ENCODE results near the gene BPIFB4. TPM values are rescaled to one million over a fixed set of nuclear protein-coding genes. Genes with fewer than 3 reads are reported as not detected.

Gene BPIFB4
- total and polyA plus RNA-seq, 2 experiments from 2014 or later, result not detected

DNA sequence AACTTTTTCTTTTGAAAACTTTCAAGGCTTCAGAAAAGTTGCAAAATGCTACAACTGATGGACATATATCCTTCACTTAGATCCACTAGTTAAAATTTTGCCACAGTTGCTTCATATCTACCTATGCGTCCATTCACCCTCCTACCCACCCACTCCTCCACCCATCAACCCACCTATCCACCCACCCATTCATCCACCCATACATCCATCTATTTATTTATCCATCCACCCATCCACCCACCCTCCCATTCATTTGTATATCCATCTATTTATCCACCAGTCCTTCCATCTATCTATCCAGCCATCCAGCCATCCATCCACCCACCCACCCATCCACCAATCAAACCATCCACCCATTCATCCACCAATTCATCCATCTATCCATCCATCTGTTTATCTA, 13.6 kb downstream of the BPIFB4 start (continued):
- TF ChIP-seq, protein P1, sequence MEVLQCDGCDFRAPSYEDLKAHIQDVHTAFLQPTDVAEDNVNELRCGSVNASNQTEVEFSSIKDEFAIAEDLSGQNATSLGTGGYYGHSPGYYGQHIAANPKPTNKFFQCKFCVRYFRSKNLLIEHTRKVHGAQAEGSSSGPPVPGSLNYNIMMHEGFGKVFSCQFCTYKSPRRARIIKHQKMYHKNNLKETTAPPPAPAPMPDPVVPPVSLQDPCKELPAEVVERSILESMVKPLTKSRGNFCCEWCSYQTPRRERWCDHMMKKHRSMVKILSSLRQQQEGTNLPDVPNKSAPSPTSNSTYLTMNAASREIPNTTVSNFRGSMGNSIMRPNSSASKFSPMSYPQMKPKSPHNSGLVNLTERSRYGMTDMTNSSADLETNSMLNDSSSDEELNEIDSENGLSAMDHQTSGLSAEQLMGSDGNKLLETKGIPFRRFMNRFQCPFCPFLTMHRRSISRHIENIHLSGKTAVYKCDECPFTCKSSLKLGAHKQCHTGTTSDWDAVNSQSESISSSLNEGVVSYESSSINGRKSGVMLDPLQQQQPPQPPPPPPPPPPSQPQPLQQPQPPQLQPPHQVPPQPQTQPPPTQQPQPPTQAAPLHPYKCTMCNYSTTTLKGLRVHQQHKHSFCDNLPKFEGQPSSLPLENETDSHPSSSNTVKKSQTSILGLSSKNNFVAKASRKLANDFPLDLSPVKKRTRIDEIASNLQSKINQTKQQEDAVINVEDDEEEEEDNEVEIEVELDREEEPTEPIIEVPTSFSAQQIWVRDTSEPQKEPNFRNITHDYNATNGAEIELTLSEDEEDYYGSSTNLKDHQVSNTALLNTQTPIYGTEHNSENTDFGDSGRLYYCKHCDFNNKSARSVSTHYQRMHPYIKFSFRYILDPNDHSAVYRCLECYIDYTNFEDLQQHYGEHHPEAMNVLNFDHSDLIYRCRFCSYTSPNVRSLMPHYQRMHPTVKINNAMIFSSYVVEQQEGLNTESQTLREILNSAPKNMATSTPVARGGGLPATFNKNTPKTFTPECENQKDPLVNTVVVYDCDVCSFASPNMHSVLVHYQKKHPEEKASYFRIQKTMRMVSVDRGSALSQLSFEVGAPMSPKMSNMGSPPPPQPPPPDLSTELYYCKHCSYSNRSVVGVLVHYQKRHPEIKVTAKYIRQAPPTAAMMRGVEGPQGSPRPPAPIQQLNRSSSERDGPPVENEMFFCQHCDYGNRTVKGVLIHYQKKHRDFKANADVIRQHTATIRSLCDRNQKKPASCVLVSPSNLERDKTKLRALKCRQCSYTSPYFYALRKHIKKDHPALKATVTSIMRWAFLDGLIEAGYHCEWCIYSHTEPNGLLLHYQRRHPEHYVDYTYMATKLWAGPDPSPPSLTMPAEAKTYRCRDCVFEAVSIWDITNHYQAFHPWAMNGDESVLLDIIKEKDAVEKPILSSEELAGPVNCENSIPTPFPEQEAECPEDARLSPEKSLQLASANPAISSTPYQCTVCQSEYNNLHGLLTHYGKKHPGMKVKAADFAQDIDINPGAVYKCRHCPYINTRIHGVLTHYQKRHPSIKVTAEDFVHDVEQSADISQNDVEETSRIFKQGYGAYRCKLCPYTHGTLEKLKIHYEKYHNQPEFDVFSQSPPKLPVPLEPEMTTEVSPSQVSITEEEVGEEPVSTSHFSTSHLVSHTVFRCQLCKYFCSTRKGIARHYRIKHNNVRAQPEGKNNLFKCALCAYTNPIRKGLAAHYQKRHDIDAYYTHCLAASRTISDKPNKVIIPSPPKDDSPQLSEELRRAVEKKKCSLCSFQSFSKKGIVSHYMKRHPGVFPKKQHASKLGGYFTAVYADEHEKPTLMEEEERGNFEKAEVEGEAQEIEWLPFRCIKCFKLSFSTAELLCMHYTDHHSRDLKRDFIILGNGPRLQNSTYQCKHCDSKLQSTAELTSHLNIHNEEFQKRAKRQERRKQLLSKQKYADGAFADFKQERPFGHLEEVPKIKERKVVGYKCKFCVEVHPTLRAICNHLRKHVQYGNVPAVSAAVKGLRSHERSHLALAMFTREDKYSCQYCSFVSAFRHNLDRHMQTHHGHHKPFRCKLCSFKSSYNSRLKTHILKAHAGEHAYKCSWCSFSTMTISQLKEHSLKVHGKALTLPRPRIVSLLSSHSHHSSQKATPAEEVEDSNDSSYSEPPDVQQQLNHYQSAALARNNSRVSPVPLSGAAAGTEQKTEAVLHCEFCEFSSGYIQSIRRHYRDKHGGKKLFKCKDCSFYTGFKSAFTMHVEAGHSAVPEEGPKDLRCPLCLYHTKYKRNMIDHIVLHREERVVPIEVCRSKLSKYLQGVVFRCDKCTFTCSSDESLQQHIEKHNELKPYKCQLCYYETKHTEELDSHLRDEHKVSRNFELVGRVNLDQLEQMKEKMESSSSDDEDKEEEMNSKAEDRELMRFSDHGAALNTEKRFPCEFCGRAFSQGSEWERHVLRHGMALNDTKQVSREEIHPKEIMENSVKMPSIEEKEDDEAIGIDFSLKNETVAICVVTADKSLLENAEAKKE (CRISPR knock-in tag; IDR thresholded peaks at IDR 0.05), result no peak
- TF ChIP-seq ZNF114 (CRISPR knock-in tag; IDR thresholded peaks at IDR 0.05), result no peak

DNA sequence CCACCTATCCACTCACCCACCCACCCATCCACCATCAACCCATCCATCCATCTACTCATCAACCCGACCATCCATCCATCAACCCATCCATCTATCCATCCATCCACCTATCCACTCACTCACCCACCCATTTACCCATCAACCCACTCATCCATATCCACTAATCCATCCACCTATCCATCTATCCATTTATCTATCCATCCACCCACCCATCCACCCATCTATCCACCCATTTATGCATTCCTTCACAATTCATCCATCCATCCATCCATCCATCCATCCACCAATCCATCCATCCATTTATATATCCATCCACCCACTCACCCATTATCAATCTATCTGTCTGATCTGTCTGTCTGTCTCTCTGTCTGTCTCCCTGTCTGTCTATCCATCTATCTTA, 14.1 kb downstream of the BPIFB4 start:
- Histone ChIP-seq H4K20me1 (replicated peaks; ENCODE audit: insufficient read depth) (no peaks in the 10 kb centered on the region), H3K4me1 (ENCODE audit: insufficient read depth) (no peaks in the 10 kb centered on the region), H3K4me2 (no peak overlapping the region), H3F3A (replicated peaks; ENCODE audit: low read depth) (no peaks in the 10 kb centered on the region), H3K4me3 (no peak overlapping the region), H3K9me2 (ENCODE audit: insufficient read depth) (no peaks in the 10 kb centered on the region), H3K27ac (ENCODE audit: low read depth) (no peak overlapping the region), H3K79me2 (replicated peaks; ENCODE audit: insufficient read depth) (no peaks in the 10 kb centered on the region), H3K36me3 (ENCODE audit: insufficient read depth) (no peaks in the 10 kb centered on the region), H3K27me3 (ENCODE audit: insufficient read depth) (no peaks in the 10 kb centered on the region), H2AFZ (no peak overlapping the region)
- Mint-ChIP-seq H3K27ac (no peak overlapping the region), H3K4me1 (no peaks in the 10 kb centered on the region), H3K9me3 (no peaks in the 10 kb centered on the region), H3K4me3 (no peak overlapping the region), H3K27me3 (ENCODE audit: insufficient read depth, low read depth, poor library complexity) (peaks cover 5% of the 10 kb centered on the region), H3K36me3 (ENCODE audit: low read depth) (no peaks in the 10 kb centered on the region)
- TF ChIP-seq, protein P2, sequence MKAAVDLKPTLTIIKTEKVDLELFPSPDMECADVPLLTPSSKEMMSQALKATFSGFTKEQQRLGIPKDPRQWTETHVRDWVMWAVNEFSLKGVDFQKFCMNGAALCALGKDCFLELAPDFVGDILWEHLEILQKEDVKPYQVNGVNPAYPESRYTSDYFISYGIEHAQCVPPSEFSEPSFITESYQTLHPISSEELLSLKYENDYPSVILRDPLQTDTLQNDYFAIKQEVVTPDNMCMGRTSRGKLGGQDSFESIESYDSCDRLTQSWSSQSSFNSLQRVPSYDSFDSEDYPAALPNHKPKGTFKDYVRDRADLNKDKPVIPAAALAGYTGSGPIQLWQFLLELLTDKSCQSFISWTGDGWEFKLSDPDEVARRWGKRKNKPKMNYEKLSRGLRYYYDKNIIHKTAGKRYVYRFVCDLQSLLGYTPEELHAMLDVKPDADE (IDR thresholded peaks at IDR 0.05), result no peak
- TF ChIP-seq, protein P1 (CRISPR knock-in tag; IDR thresholded peaks at IDR 0.05), result no peak
- TF ChIP-seq ZNF331 (CRISPR knock-in tag; IDR thresholded peaks at IDR 0.05; ENCODE audit: low read depth), result no peak
- TF ChIP-seq POLR2AphosphoS5 (IDR thresholded peaks at IDR 0.05; ENCODE audit: low read depth), result no peak
- no peak for TF ChIP-seq STAT1 (IDR thresholded peaks at IDR 0.05; ENCODE audit: unreplicated experiment)
- DNase-seq (ENCODE audit: low spot score) (no peak), ATAC-seq (no peak)

Data from GM23338 (cell line).